OCI-LY1 (cell line): ENCODE measurements around the gene ACVR1C.

ENCODE experiments used
- H2AFZ ChIP-seq: fragments of 200-600 bp; sonication (generic), shearing (Covaris generic); 2 replicates; pipeline ENCODE4 v1.6.0; 2014; ENCODE audit warnings: antibody characterized with exemption, mild to moderate bottlenecking, low read length
- H3F3A ChIP-seq: fragments of 200-600 bp; sonication (generic), shearing (Covaris generic); 2 replicates; pipeline ENCODE4 v1.6.0; 2014; ENCODE audit warnings: mild to moderate bottlenecking, antibody characterized with exemption, low read length, moderate library complexity; ENCODE audit not compliant: insufficient read depth
- H3K27ac ChIP-seq: fragments of 200-600 bp; sonication (generic); 2 replicates; pipeline ENCODE4 v1.5.1; 2014; ENCODE audit warnings: low read length, mixed run types, mild to moderate bottlenecking, low read depth; ENCODE audit not compliant: poor library complexity, severe bottlenecking
- H3K27me3 ChIP-seq: fragments of 200-600 bp; sonication (generic); 2 replicates; pipeline ENCODE4 v1.6.0; 2014; ENCODE audit warnings: antibody characterized with exemption, mild to moderate bottlenecking, low read length, moderate library complexity; ENCODE audit not compliant: insufficient read depth
- H3K36me3 ChIP-seq: fragments of 200-600 bp; sonication (generic); 2 replicates; pipeline ENCODE4 v1.6.1; 2014; ENCODE audit warnings: mild to moderate bottlenecking, antibody characterized with exemption, low read length, moderate library complexity, mixed read lengths; ENCODE audit not compliant: insufficient read depth
- H3K4me1 ChIP-seq: fragments of 200-600 bp; sonication (generic); 2 replicates; pipeline ENCODE4 v1.5.1; 2014; ENCODE audit warnings: mild to moderate bottlenecking, low read length, moderate library complexity; ENCODE audit not compliant: insufficient read depth, severe bottlenecking
- H3K4me2 ChIP-seq: fragments of 200-600 bp; sonication (generic), shearing (Covaris generic); 2 replicates; pipeline ENCODE4 v1.6.1; 2014; ENCODE audit warnings: low read length
- H3K4me3 ChIP-seq: fragments of 200-600 bp; sonication (generic); 2 replicates; pipeline ENCODE4 v1.5.1; 2014; ENCODE audit warnings: low read length, low read depth, mild to moderate bottlenecking, mixed read lengths; ENCODE audit not compliant: poor library complexity, severe bottlenecking
- H3K79me2 ChIP-seq: fragments of 200-600 bp; shearing (Covaris generic); 2 replicates; pipeline ENCODE4 v1.6.1; 2016; ENCODE audit warnings: mixed run types, low read length, mixed read lengths; ENCODE audit not compliant: insufficient read depth
- H3K9ac ChIP-seq: fragments of 200-600 bp; sonication (generic), shearing (Covaris generic); 2 replicates; pipeline ENCODE4 v1.6.1; 2014; ENCODE audit warnings: mild to moderate bottlenecking, low read length, mixed read lengths
- H3K9me2 ChIP-seq: fragments of 200-600 bp; sonication (generic), shearing (Covaris generic); 2 replicates; pipeline ENCODE4 v1.6.1; 2014; ENCODE audit warnings: low read depth, mild to moderate bottlenecking, low read length, mixed read lengths
- H3K9me3 ChIP-seq: fragments of 200-600 bp; shearing (Covaris generic); 2 replicates; pipeline ENCODE4 v1.6.1; 2014; ENCODE audit warnings: low read length, mixed read lengths
- H4K20me1 ChIP-seq: fragments of 200-600 bp; sonication (generic), shearing (Covaris generic); 2 replicates; pipeline ENCODE4 v1.6.0; 2016; ENCODE audit warnings: mild to moderate bottlenecking, low read length; ENCODE audit not compliant: insufficient read depth
- CTCF ChIP-seq: fragments of 200-600 bp; sonication (generic), shearing (Covaris generic); IDR thresholded peaks from 2 replicates; pipeline ENCODE4 v1.5.1; 2017; ENCODE audit warnings: mild to moderate bottlenecking, antibody characterized with exemption, low read length, moderate library complexity, mixed read lengths
- EZH2 ChIP-seq: fragments of 200-600 bp; sonication (generic), shearing (Covaris generic); IDR thresholded peaks from 2 replicates; pipeline ENCODE4 v1.8.0; 2017; ENCODE audit warnings: borderline replicate concordance, mixed run types, mild to moderate bottlenecking, antibody characterized with exemption, low read length, moderate library complexity, mixed read lengths

ACVR1C gene

GRCh38 chr2:157497638-157498314, 130.9 kb downstream of the ACVR1C start:
- TF ChIP-seq EZH2 (no peak), CTCF (peak; percentile 94)
- Histone ChIP-seq H3K79me2 (no peaks in the 10 kb centered on the region), H3K4me2 (no peak overlapping the region), H3K9me3 (no peaks in the 10 kb centered on the region), H3K27ac (no peak overlapping the region), H3F3A (no peaks in the 10 kb centered on the region), H4K20me1 (no peaks in the 10 kb centered on the region), H3K27me3 (no peaks in the 10 kb centered on the region), H3K9ac (no peak overlapping the region), H3K9me2 (no peaks in the 10 kb centered on the region), H3K4me3 (no peak overlapping the region), H3K36me3 (no peaks in the 10 kb centered on the region), H3K4me1 (peaks cover 20% of the 10 kb centered on the region), H2AFZ (0 out of 2 replicates have a peak overlapping the region, but pooled peaks have one; percentile 57)

- Histone ChIP-seq H3K79me2 (no peaks in the 10 kb centered on the region), H4K20me1 (no peaks in the 10 kb centered on the region), H3K27ac (no peak overlapping the region), H3F3A (no peaks in the 10 kb centered on the region), H3K9me2 (no peaks in the 10 kb centered on the region), H2AFZ (no peak overlapping the region), H3K36me3 (no peaks in the 10 kb centered on the region), H3K9me3 (no peaks in the 10 kb centered on the region), H3K9ac (no peak overlapping the region), H3K4me1 (peaks cover 36% of the 10 kb centered on the region), H3K4me3 (no peak overlapping the region), H3K4me2 (no peak overlapping the region), H3K27me3 (no peaks in the 10 kb centered on the region)
- no peak for TF ChIP-seq EZH2
- TF ChIP-seq CTCF = peak; percentile 89
These were observed 136.4 kb downstream of the ACVR1C start for GRCh38 chr2:157492189-157492773.

- Histone ChIP-seq H2AFZ (no peak overlapping the region), H3K27me3 (no peaks in the 10 kb centered on the region), H3K9me2 (no peaks in the 10 kb centered on the region), H3K4me3 (no peak overlapping the region), H4K20me1 (no peaks in the 10 kb centered on the region), H3K27ac (no peak overlapping the region), H3K36me3 (no peaks in the 10 kb centered on the region), H3F3A (no peaks in the 10 kb centered on the region), H3K4me2 (no peak overlapping the region), H3K9me3 (no peaks in the 10 kb centered on the region), H3K9ac (no peak overlapping the region), H3K79me2 (no peaks in the 10 kb centered on the region), H3K4me1 (peaks cover 47% of the 10 kb centered on the region)
- TF ChIP-seq EZH2 (no peak), CTCF (no peak)
These were observed 138.7 kb downstream of the ACVR1C start for GRCh38 chr2:157489983-157490382.
